ENCODE measurements around the gene ABTB2. TPM values are rescaled to one million over a fixed set of nuclear protein-coding genes. Genes with fewer than 3 reads are reported as not detected.
"Not testable (repeated sequence)": the region's sequence is repeated elsewhere in the genome, so short reads cannot be mapped to it uniquely, and the experiment has no call there.

ABTB2 gene
- total RNA-seq, 1 experiment from 2014 or later, result 1.2 TPM

DNA sequence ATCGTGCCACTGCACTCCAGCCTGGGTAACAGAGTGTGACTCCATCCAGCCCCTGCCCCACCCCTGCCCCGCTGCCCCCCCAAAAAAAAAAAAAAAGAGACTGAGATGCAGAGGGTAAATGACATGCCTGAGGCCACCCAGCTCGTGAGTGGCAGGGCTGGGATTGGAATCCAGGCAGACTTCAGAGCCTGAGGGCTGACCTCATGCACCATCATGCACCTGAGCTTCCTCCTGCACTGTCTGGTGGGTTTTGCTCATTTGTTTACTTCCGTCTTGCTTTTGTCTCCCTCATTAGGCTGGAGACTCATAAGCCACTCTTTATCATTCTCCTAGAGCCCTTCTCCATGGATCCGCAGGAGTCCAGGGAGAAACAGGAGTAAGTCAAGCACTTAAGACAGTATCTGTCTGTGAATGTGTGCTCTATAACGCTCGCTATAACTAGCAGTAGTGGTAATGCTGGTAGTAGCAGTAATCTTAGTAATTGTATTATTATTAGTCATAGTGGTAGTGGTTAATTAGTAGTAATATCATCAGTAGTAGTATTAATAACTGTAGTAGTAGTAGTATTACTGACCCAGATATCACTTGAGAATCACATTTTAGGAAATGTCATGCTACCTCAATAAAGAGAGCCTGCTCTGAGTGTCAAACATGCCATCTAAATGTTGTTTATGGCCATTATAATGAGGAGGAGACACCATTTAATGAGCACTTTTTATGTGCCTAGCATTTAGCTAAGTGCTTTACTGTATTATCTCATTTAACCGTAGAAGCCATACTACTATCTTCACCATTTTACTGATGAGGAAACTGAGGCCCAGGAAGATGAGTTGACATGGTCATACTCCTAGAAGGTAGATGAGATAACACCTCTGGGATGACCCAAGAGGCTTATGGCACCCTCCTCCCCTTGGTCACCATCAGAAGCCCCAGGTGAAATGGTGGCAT is 167.3 kb downstream of the ABTB2 start:
- DNase-seq (ENCODE audit: low spot score), result no peak

DNA sequence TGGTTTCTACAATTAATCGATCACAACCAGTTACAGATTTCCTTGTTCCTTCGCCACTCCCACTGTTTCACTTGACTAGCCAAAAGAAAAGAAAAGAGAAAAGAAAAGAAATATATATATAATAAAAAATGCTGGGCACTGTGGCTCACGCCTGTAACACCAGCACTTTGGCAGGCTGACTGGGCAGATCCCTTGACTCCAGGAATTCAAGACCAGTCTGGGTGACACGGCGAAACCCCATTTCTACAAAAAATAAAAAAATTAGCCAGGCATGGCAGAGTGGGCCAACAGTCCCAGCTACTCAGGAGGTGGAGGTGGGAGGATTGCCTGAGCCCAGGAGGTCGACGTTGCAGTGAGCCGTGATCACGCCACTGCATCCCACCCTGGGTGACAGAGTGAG is 168.6 kb downstream of the ABTB2 start:
- no peak for DNase-seq (ENCODE audit: low spot score)

DNA sequence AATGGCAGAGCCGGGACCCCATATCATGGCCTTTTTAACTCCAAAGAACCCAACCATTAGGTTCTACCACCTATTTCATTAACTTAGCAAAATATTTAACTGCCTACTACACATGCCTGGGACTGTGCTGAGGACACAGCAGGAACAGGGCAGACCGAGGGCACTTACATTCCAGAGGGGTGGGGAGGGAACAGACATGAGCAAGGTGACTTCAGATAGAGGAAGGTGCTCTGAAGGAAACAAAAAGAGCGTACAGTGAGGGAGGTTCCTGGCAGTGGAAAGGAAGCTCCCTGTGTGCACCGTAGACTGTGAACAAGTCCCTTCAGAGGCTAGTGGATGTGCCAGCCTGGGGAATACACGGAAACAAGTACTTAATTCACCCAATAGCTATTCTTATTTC is 169.6 kb downstream of the ABTB2 start:
- no peak for DNase-seq (ENCODE audit: low spot score)

DNA sequence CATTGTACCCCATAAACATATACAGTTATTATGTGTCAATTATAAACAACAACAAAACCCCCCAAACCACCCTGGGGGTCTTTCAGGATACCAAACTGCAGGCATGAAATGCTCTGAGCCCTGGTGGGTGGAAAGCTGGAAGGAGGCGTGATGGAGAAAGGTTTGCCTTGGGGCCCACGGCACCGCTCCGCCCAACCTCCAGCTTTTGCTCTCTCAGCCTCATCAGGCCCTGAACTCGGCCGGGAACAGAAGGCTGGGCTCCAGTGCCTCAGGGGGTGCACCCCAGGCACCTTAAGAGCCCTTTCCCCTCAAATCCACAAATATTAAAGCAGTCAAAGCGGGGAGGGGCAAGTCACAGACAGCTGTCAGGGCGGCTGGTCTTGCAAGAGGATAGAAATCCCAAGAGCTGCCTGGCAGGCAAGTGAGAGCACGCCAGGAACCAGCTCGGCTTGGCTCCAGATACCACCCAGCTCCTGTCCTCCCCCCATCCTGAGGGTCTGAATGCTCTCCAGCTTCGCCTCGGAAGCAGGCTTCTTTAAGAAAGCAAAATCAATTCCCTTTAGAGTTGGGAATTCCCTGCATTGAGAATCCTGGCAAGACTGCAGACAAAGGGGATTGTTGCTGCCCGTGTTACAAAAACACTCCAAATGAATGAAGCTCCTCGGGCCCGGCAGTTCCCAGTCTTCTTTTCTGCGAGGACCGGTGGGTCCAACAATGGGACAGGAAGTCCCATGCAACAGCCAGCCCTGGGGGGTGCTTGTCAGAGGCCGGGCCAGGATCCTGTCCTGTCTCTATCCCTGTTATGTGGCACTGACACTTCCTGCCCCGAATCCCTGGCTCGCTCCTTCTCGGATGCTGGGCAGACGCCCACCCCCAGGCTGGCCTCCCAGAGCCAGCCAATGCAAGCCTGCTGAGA is 171.6 kb downstream of the ABTB2 start:
- DNase-seq (ENCODE audit: low spot score), result no peak

DNA sequence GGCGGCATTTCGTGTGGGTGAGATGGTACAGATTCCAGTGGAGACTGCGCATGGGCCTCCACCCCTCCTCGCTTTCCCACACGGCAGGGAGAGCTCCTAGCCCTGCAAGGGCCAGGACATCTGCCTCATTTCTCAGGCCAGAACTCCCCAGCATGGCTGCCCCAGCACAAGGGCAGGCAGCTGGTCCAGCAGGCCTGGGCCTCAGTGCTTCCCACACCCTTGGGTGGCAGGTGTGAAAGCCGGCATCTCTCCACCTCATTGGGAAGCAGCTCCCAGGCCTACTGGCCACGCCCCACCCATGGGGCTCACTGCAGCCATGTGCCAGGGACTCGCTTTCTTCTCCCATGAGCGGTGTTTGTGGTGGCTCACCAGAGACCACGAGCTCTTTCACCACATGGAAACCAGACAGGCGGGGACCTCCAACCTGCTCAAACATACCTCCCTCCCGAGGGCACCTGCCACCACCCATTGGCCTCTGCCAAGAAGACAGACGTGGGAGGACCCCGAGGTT is 173.2 kb downstream of the ABTB2 start:
- DNase-seq (ENCODE audit: low spot score), result no peak

DNA sequence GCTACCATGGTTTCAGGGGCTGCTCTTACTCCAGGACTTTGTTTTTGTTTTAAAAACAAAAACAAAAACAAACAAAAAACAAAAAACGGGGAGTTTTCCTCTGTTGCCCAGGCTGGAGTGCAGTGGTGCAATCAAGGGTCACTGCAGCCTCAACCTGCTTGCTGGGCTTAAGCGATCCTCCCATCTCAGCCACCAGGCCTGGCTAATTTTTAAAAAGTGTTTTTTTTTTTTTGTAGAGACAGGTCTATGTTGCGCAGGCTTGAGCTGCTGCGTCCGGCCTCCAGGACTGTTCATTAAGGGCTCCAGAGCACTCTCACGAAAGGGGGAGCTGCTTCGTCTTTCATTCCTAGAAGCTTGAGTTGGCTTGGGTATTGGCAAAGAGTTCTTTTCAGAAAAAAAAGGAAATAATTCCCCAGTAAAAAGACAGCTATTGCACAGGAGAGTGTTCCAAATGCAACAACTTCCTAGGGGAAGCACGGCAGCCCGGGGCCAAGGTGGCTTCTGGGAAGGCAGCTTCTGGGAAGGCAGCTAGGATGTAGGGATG is 173.9 kb downstream of the ABTB2 start:
- no peak for DNase-seq (ENCODE audit: low spot score)

DNA sequence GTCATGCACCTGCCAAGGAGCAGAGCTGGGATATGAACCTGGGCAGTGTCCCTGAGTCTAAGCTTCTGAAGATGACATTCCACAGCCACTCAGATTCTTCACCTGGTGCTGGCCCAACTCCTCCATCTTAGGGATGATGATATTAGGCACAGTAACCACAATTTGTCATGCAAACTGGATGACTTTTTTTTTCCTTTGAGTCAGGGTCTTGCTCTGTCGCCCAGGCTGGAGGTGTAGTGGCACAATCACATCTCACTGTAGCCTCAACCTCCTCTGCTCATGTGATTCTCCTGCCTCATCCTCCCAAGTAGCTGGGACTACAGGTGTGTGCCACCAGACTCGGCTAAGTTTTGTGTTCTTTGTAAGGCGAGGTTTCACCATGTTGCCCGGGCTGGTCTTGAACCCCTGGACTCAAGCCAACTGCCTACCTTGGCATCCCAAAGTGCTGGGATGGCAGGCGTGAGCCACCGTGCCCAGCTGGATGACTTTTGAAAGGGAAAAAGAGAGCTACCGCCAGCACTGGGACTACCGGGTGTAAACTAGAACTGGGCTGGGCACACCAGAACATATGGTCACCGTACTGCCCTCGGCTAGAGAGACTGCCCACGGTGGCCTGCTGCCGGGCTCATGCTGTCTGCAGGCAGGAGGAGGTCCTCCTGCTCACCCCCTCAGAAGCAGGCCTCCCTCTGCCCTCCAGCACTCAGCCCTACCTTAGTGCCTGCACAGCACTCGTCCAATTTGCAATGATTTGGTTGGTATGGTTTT is 174.7 kb downstream of the ABTB2 start:
- no peak for DNase-seq (ENCODE audit: low spot score)

DNA sequence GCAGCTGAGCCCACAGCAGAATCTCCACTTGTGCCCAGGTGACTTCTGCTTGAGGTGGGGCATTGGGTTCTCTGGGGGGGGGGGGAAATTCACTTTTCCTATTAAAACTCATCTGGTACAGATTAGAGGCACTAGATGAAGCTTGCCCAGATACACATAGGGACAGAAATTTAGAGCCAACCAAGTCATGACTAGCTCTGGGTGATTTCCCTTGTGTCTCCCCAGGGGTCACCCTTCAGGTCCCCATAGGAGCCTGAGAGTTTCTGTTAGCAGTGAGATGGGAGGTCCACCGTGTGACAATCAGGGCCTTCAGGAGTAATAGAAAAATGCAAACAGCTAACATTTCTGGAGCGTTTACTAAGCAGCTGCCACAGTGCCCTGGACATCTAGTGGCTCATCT is 175.4 kb downstream of the ABTB2 start:
- no peak for DNase-seq (ENCODE audit: low spot score)

DNA sequence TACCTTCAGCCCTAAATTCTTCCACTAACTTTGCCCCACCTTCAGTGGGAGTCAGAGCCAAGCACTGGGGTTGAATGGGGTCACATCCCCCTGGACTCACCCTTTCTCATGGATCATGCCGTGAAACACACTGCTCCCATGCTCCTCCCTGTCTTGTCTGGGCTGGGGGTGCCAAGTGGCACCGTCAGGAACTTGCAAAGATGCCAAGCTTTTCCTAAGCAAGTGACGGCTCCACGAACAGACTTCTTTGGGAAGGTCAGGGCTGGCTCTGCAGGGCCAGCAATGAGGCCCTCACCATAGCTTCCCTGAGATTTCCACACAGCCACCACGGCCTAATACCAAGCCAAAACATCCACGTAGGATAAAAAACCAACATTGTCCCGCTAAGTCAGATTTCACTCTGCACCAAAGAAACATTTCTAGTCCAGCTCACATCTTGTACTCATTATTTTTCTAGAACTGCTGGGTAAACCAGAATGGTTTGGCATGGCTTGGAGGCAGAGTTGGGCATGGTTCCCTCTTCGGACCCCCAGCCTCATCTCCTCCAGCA is 175.9 kb downstream of the ABTB2 start:
- no peak for DNase-seq (ENCODE audit: low spot score)

DNA sequence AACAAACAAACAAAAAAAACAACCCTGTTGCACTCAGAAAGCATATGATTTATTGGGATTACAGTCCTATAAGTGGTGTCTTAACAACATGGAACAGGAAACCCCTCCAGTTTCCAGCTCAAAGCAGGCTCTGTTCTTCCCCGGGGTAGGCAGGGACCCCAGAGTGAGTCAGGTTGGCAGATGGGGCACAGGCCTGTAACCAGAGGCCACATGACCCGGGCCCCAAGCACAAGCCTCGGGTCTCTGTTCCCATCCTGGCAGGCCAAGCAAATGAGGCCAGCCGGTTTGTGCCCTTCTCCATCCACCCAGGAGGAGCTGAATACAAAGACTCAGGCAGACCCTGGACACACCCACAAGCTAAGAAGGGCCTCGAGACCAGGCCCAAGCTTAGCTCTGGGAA is 176.6 kb downstream of the ABTB2 start:
- no peak for DNase-seq (ENCODE audit: low spot score)

DNA sequence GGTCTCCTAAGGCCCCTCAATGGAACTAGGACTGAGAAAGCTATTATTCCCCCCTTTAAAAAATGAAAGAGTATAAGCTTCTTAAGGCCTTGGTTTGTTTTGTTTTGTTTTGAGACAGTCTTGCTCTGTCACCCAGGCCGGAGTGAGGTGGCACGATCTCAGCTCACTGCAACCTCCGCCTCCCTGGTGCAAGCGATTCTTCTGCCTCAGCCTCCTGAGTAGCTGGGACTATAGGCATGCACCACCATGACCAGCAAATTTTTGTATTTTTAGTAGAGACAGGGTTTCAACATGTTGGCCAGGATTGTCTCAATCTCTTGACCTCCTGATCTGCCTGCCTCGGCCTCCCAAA is 177.0 kb downstream of the ABTB2 start:
- DNase-seq (ENCODE audit: low spot score), result not testable (repeated sequence)

DNA sequence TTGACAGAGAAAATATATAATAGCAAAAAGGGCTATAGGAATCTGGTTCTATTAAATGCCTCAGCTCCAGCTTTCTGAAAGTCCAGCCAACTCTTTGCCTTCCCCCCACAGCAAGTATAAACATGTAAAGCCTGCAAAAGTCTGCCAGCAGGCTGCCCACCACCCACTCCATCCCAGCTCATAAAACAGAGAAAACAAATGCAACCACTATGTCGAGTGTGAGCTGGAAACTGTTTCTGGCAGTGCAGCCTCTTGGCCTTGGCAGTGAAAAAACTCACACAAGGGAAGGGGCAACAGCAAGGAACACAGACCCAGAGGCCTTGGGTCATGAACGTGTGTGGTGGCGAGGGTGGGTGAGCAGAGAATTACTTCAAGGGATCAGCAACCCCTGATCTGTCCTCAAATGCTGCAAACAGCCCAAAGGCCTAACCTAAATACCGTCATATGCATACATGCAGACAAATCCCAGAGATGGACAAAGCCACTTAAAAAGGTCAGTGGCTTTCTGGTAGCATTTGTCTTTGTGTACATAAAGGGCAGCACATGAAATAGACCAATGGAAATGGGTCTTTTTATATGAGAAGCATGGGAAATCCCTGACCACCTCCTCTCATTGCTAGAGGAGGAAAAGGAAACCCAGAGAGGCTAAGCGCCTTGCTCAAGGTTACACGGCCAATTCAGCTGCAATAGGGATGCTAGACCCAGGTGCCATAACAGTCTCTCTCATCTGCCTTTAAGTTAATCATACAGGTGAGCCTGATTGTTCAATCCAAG is 177.6 kb downstream of the ABTB2 start:
- no peak for DNase-seq (ENCODE audit: low spot score)

DNA sequence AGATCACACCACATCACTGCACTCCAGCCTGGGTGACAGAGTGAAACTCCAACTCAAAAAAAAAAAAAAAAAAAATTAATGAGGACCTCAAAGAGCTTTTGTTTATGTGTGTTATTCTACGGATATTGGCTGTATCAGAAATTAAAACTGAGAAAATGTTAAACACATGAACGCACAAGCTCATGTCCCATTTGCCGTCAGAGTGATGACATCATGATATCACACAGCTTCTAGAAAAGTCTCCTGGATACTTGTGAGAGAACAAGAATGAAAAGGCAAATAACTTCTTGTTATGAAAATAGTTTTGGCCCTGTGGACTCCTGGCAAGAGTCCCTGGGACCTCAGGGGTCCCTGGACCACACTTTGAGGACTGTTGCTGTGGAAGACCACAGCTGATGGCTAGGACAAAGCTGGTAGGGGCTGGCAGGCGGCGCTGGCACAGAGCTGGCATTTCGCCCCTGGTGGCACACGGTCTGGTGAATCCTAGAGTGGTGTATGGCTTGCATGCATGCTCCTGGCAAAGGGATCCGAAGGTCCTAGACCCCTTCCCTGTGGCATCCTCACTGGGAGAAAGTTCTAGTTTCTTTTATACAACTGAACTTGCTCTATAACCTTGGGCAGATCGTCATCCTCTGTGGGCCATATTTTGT is 178.7 kb downstream of the ABTB2 start:
- no peak for DNase-seq (ENCODE audit: low spot score)

DNA sequence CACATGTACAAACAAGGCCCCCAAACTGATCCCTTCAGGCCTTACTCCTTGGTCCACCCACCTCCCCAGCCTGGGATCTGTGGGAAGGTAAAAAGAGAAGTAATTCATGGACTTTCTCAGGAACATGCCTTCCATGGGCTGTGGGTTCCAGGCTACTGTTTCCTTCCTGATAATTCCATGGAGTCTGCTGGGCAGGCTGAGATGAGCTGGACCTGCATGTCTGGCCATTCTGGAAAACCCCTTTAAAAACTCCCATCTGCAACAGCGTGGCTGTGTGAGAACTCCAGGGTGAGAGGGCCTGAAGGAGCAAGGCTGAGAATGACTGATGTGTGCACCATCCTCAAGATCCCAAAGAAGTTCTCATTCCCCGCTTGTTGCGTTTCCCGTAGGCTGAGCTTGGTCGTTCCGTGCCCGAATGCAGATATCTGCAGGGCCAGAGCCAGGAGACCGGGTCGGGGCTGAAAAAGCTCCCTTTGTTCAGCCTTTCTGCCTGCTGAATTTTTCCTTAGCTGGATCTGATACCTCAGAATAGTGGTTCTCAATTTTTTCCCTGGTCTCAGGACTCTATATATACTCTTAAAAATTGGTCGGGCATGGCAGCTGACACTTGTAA is 179.5 kb downstream of the ABTB2 start:
- no peak for DNase-seq (ENCODE audit: low spot score)

DNA sequence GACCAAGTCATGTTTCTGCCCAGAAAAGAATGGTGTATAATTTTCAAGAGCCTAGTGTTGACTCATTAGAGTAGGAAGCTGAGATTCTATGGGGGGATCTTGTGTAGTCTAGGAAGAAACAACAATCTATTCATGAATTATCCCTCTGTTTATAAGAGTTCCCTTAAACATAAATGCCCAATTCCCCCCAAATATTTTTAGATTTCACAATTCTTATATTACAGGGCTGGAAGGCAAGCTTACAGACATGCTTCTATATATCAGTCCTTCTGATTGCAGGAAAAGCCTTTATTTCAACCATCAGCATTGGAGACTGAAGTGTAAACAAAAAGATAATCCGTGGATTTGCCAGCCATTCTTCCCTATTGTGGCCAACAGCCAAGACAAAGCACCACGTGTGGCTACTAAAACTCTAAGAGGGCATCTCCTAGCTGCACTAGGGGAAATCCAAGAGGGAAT is 181.0 kb downstream of the ABTB2 start:
- peak; percentile 44 for DNase-seq (ENCODE audit: low spot score)

DNA sequence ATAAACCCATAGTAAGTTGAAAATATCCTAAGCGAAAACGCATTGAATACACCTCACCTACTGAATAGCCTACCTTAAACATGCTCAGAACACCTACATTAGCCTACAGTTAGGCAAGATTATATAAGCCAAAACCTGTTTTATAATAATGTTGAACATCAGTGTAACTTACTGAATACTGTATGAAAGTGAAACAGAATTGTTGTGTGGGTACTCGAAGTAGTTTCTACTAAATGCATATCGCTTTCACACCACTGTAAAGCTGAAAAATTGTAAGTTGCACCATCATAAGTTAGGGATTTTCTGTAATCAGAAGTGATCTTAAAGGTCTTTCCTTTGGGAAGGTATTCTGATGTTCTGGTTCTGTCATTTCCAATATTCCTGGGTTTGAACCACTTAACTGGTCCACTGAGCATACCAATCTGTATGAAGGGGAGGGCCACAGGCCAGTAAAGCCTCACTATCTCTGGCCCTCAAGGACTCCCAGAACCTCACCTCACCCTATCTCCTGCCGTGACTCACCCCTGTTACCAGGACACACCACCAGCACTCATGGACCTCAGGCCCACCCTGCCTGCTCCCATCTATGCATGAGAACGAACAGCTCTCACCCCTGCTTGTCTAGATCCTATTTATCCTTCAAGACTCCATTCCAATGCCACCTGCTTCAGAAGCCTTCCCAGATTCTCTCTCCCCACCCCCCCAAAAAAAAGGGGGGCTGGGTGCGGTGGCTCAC is 182.4 kb downstream of the ABTB2 start:
- DNase-seq (ENCODE audit: low spot score), result no peak

DNA sequence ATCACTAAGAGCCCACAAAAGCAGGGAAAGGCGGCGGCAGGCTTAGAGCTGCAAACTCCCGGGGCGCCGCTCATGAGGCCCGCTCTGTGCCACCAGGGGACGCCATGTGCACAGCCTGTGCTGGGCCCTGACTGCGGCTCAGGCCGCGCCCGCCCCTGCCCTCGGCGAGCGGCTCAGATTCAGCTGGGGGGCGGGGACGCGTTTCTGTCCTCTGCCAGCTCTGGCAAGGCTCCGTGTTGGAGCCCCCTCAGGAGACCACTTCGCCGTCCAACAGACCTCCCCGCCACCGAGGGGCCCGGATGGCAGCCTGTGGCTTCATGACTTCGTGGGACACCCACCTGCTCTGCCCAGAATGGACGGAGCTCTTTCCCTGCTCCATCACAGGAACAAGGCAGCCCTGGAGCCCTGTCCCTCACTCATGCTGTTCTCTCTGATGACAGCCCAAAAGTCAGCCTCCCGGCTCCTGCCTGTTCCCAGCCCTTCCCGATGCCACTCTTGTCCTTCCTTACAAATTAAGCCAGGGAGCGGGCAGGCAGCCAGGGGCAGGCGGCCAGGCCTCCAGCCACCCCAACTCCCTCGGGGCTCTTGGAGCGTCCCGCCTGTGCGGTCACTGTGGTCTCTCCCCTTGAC is 183.3 kb downstream of the ABTB2 start:
- DNase-seq (ENCODE audit: low spot score), result peak; percentile 73

DNA sequence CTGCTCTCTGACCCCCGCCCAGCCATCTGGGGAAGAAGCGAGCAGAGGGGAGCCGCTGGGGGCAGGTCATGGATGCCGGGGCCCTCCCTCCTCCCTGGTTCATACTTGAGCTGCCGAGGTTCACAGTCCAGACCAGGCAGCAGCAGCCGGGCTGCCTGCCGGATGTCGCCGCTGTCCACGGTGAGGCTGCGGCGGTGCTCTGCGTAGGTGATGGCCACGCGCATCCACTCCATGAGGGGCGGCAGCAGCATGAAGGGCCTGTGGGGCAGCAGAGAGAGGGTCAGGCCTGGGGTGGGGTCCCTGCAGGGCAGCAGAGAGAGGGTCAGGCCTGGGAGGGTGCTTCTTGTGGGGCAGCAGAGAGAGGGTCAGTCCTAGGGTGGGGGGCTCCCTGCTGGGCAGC is 184.8 kb downstream of the ABTB2 start:
- DNase-seq (ENCODE audit: low spot score), result no peak
